Activated B cell treated with CpG ODN at 0.5 μM for 24 hours (primary cell): ENCODE results near the gene MYCBPAP. TPM values are rescaled to one million over a fixed set of nuclear protein-coding genes. Genes with fewer than 3 reads are reported as not detected.
"Not testable (repeated sequence)": the region's sequence is repeated elsewhere in the genome, so short reads cannot be mapped to it uniquely, and the experiment has no call there.

Experiments used
- ATAC-seq: fragments of 200-7000 bp; cut with Tn5 transposase; one replicate; pipeline ENCODE4 v1.10.0; 2021; ENCODE audit warnings: low read depth, mild to moderate bottlenecking, moderate library complexity
- CTCF ChIA-PET: fragments of 350-600 bp; sonication (Branson Sonifier 250); formaldehyde crosslinking; loops from one replicate; lab custom pipeline; 2021; ENCODE audit warnings: antibody characterized with exemption; lab: Charles Lee
- POLR2A ChIA-PET: fragments of 350-600 bp; sonication (Branson Sonifier 250); formaldehyde crosslinking; loops from one replicate; lab custom pipeline; 2021; ENCODE audit warnings: antibody characterized with exemption; lab: Charles Lee
- DNase-seq: peaks from one replicate; pipeline ENCODE4 v3.0.0; 2022
- H3K27ac Mint-ChIP-seq: one replicate; pipeline ENCODE4 v1.8.0; 2020; ENCODE audit warnings: mixed read lengths
- H3K27me3 Mint-ChIP-seq: one replicate; pipeline ENCODE4 v1.8.0; 2021; ENCODE audit warnings: mixed read lengths
- H3K36me3 Mint-ChIP-seq: one replicate; pipeline ENCODE4 v1.8.0; 2021; ENCODE audit warnings: low read depth, mixed read lengths
- H3K4me1 Mint-ChIP-seq: one replicate; pipeline ENCODE4 v1.8.0; 2021; ENCODE audit warnings: mixed read lengths
- H3K4me3 Mint-ChIP-seq: one replicate; pipeline ENCODE4 v1.8.0; 2020; ENCODE audit warnings: mild to moderate bottlenecking, mixed read lengths
- H3K9me3 Mint-ChIP-seq: one replicate; pipeline ENCODE4 v1.8.0; 2020; ENCODE audit warnings: mixed read lengths
- intact Hi-C: fragments of 100-400 bp; cut with micrococcal nuclease; formaldehyde crosslinking; loops from one replicate; pipeline ENCODE4 v1.15.1; 2024
- total RNA-seq: library from RNA; stranded (reverse); gene quantifications from 2 replicates; pipeline ENCODE4 v1.2.3, GENCODE V29; 2022
- TF ChIP-seq, protein P1 (sequence below): fragments of 200-600 bp; IDR thresholded peaks from one replicate; pipeline ENCODE4 v1.8.0; 2022; ENCODE audit warnings: antibody characterized with exemption, mild to moderate bottlenecking

Gene MYCBPAP
- total RNA-seq, 1 donor from 2014 or later = 2.3 TPM

DNA sequence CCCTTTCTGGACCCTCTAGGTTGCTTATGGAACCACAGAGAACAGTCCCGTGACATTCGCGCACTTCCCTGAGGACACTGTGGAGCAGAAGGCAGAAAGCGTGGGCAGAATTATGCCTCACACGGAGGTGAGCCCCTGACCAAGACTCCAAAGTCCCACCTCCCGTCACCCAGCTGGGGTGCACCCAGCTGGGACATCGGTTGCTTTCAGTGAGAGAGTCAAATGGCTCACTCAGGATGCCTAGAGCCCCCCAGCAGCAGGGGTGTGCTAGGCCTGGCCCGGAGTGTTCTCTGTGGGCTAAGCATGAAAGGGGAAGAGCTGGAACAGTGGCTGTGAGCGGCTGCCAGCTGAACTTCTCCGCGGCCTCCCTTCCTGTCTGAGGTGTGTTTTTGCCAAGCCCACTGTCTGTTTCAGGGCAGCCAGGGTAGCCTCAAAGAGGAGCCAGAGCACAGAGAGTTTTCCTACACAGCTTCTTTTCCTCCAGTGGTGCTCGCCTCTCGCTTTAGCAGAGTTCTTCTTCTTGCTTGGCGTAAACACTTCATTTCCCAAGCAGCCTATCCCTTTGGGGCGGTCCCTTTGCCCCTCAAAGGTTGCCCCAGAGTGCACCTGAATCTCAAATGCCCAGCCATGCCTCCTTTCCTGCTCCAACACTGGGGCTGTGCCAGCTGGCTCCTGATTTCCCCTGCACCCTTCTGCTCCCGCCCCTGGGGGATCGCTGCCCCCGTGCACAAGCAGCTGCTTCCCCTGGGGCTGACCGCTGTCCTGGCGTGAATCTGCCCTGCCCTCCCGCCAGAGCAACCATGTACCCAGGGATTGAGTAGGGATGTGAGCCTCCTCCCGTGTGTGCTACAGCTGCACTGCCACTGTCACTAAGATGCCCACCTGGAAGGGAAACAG, 37.0 kb upstream of the MYCBPAP start:
- no peak overlapping the region for H3K4me3 Mint-ChIP-seq
- ChIA-PET CTCF (interaction anchor here (1.1 kb wide), 1 partner anchor 8 kb away, joined by 3 read pairs; no protein-coding TSS in a partner anchor), POLR2A (interaction anchor here (0.6 kb wide), 1 partner anchor 485 kb away, joined by 3 read pairs; no protein-coding TSS in a partner anchor)
- ATAC-seq = no peak
- intact Hi-C loops = no loop called here
- H3K9me3 Mint-ChIP-seq = no peaks in the 10 kb centered on the region
- peaks cover 17% of the 10 kb centered on the region for H3K36me3 Mint-ChIP-seq
- H3K4me1 Mint-ChIP-seq = peaks cover 25% of the 10 kb centered on the region
- H3K27ac Mint-ChIP-seq = no peak overlapping the region
- H3K27me3 Mint-ChIP-seq = peaks cover 11% of the 10 kb centered on the region
- no peak for DNase-seq
- TF ChIP-seq, protein P1, sequence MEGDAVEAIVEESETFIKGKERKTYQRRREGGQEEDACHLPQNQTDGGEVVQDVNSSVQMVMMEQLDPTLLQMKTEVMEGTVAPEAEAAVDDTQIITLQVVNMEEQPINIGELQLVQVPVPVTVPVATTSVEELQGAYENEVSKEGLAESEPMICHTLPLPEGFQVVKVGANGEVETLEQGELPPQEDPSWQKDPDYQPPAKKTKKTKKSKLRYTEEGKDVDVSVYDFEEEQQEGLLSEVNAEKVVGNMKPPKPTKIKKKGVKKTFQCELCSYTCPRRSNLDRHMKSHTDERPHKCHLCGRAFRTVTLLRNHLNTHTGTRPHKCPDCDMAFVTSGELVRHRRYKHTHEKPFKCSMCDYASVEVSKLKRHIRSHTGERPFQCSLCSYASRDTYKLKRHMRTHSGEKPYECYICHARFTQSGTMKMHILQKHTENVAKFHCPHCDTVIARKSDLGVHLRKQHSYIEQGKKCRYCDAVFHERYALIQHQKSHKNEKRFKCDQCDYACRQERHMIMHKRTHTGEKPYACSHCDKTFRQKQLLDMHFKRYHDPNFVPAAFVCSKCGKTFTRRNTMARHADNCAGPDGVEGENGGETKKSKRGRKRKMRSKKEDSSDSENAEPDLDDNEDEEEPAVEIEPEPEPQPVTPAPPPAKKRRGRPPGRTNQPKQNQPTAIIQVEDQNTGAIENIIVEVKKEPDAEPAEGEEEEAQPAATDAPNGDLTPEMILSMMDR = no peak

- CTCF ChIA-PET = interaction anchor here (1.4 kb wide), 1 partner anchor 75 kb away, joined by 3 read pairs; the partner anchor contains the start of gene LRRC59
- Mint-ChIP-seq H3K4me1 (peaks cover 15% of the 10 kb centered on the region), H3K9me3 (no peaks in the 10 kb centered on the region), H3K36me3 (peaks cover 17% of the 10 kb centered on the region), H3K4me3 (no peak overlapping the region), H3K27me3 (peaks cover 13% of the 10 kb centered on the region), H3K27ac (no peak overlapping the region)
- intact Hi-C loops = no loop called here
- no peak for ATAC-seq
- DNase-seq = no peak
- TF ChIP-seq, protein P1 = no peak
- POLR2A ChIA-PET = interaction anchor here (0.5 kb wide), 1 partner anchor 201 kb away, joined by 3 read pairs; no protein-coding TSS in a partner anchor
Observed at GRCh38 chr17:50472286-50472685, 36.0 kb upstream of the MYCBPAP start.

DNA sequence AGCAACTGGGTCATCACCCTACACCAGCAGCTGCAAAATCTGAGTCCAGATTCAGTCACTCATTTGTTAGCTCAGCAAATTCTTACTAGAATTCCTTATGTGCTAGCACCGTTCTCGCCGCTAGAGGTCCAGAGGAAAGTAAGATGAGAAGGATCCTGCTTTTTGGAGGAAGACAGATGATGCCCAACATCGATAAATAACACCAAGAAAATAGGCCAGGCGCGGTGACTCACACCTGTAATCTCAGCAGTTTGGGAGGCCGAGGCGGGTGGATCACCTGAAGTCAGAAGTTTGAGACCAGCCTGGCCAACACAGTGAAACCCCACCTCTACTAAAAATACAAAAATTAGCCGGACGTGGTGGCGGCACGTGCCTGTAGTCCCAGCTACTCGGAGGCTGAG, 35.5 kb upstream of the MYCBPAP start:
- ATAC-seq, H3K9me3 Mint-ChIP-seq, intact Hi-C loops, DNase-seq, H3K4me3 Mint-ChIP-seq, POLR2A ChIA-PET, H3K27ac Mint-ChIP-seq: not testable (repeated sequence)
- Mint-ChIP-seq H3K4me1 (peaks cover 10% of the 10 kb centered on the region), H3K27me3 (peaks cover 10% of the 10 kb centered on the region), H3K36me3 (peaks cover 17% of the 10 kb centered on the region)
- CTCF ChIA-PET = interaction anchor here (1.4 kb wide), 1 partner anchor 75 kb away, joined by 3 read pairs; the partner anchor contains the start of gene LRRC59

- POLR2A ChIA-PET = no interaction called here
Observed at GRCh38 chr17:50473901-50474300, 34.3 kb upstream of the MYCBPAP start.

GRCh38 chr17:50474523-50474922, 33.7 kb upstream of the MYCBPAP start:
- H3K4me1 Mint-ChIP-seq = peaks cover 9% of the 10 kb centered on the region
- no peak overlapping the region for H3K4me3 Mint-ChIP-seq
- DNase-seq (no peak), ATAC-seq (no peak)
- no peak overlapping the region for H3K27ac Mint-ChIP-seq
- H3K9me3 Mint-ChIP-seq = no peaks in the 10 kb centered on the region
- H3K36me3 Mint-ChIP-seq = peaks cover 17% of the 10 kb centered on the region
- peaks cover 6% of the 10 kb centered on the region for H3K27me3 Mint-ChIP-seq
- intact Hi-C loops = no loop called here
- CTCF ChIA-PET = interaction anchor here (2.1 kb wide), 1 partner anchor 77 kb away, joined by 9 read pairs; the partner anchor contains the start of gene LRRC59
- TF ChIP-seq, protein P1 = no peak
- POLR2A ChIA-PET = no interaction called here

More at GRCh38 chr17:50473901-50474300, 34.3 kb upstream of the MYCBPAP start:
- no peak overlapping the region for H3K4me3 Mint-ChIP-seq
- peaks cover 6% of the 10 kb centered on the region for H3K27me3 Mint-ChIP-seq
- ATAC-seq (no peak), DNase-seq (no peak)
- H3K4me1 Mint-ChIP-seq = peaks cover 9% of the 10 kb centered on the region
- CTCF ChIA-PET = no interaction called here
- peaks cover 17% of the 10 kb centered on the region for H3K36me3 Mint-ChIP-seq
- intact Hi-C loops = no loop called here
- H3K27ac Mint-ChIP-seq = no peak overlapping the region
- TF ChIP-seq, protein P1 = no peak
- no peaks in the 10 kb centered on the region for H3K9me3 Mint-ChIP-seq
